Fibroblast of lung (primary cell): ENCODE measurements around the gene COL9A1.

Experiments used
- CTCF ChIP-seq, 2 donors: IDR thresholded peaks in 1 of 2; conservative IDR thresholded peaks in 1 of 2; 1 replicate in 1 of 2; 2 replicates in 1 of 2; pipeline ENCODE4 v1.5.1; 2011 to 2012; ENCODE audit warnings: low read length in 2 of 2, control low read depth in 1 of 2, inconsistent platforms in 1 of 2, low read depth in 1 of 2, mild to moderate bottlenecking in 1 of 2
- EZH2 ChIP-seq: IDR thresholded peaks from 2 replicates; pipeline ENCODE4 v1.5.1; 2012; ENCODE audit warnings: low read length, control low read depth, mild to moderate bottlenecking; ENCODE audit errors: missing control alignments

- no peak for TF ChIP-seq CTCF (conservative IDR thresholded peaks at IDR 0.05 in 1 of 2, IDR thresholded peaks at IDR 0.05 in 1 of 2; ENCODE audit: low read depth in 1 of 2, low read length in 2 of 2)
- TF ChIP-seq EZH2: no peak
Observed at GRCh38 chr6:70225055-70225454, 77.8 kb downstream of the COL9A1 start.
